Brain microvascular endothelial cell (primary cell): ENCODE results near the gene PLCB1.

ENCODE experiments used
- DNase-seq: peaks from one replicate; pipeline ENCODE4 v3.0.0-alpha.2; 2020
- H3K27ac ChIP-seq: fragments of 250-450 bp; sonication (Bioruptor Pico); 2 replicates; pipeline ENCODE4 v1.5.1; 2020; ENCODE audit warnings: mild to moderate bottlenecking, moderate library complexity
- H3K27me3 ChIP-seq: fragments of 250-450 bp; sonication (Bioruptor Pico); replicated peaks from 2 replicates; pipeline ENCODE4 v1.5.1; 2020; ENCODE audit warnings: mild to moderate bottlenecking
- H3K36me3 ChIP-seq: fragments of 250-450 bp; sonication (Bioruptor Pico); replicated peaks from 2 replicates; pipeline ENCODE4 v1.5.1; 2020; ENCODE audit warnings: mild to moderate bottlenecking
- H3K4me3 ChIP-seq: 2 replicates; pipeline ENCODE4 v1.5.1; 2011; ENCODE audit warnings: low read depth, mild to moderate bottlenecking, control low read depth, low read length, moderate library complexity
- in situ Hi-C: cut with HindIII; loops from 2 replicates; pipeline ENCODE4 v1.10.0; 2017; ENCODE audit warnings: low sequenced_read_pairs, low pct_ligation_motif_present
- TF ChIP-seq, protein P1 (sequence below): IDR thresholded peaks from 2 replicates; pipeline ENCODE4 v1.5.1; 2011; ENCODE audit warnings: low read depth, mild to moderate bottlenecking, moderate library complexity, low read length, control low read depth, inconsistent platforms; ENCODE audit errors: missing control alignments

Gene PLCB1

DNA sequence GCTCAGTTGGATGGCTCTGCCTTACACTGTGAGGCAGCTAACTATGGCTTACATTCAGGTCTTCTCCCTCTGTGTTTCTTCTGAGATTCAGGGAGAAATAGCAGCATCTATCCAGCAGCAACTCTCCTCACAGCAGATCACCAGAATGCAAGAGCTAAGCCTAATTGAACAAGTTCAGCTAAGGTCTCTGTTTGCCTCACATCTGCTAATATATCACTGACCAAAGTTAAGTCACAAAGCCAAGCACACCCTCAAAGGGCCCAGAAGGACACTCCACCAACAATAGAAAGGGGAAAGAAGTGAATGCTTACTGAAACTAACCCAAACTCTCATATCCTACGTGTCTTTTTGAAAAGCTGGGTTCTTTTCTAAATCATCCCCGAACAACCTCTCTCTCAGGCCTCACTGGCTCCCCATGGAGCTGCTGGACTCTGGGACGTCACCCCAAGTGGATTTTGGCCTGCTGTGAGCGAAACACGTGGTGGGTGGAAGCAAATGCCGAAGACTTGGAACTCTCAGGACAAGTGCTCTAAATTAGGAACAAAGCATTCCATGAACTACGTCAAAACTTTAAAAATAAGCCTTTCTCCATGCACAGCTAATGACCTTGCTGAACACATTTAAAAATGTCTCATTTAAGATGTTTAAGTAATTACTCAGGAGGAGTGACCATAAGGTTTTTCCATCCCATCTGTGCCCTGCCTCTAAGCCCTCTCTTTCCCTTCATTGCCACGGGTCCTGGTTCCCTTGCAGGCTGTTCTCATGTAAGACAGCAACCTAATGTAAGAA is 769.4 kb downstream of the PLCB1 start:
- Histone ChIP-seq H3K36me3 (no peaks in the 10 kb centered on the region), H3K27ac (no peak overlapping the region), H3K27me3 (no peaks in the 10 kb centered on the region), H3K4me3 (no peak overlapping the region)
- in situ Hi-C loops = no loop called here
- TF ChIP-seq, protein P1, sequence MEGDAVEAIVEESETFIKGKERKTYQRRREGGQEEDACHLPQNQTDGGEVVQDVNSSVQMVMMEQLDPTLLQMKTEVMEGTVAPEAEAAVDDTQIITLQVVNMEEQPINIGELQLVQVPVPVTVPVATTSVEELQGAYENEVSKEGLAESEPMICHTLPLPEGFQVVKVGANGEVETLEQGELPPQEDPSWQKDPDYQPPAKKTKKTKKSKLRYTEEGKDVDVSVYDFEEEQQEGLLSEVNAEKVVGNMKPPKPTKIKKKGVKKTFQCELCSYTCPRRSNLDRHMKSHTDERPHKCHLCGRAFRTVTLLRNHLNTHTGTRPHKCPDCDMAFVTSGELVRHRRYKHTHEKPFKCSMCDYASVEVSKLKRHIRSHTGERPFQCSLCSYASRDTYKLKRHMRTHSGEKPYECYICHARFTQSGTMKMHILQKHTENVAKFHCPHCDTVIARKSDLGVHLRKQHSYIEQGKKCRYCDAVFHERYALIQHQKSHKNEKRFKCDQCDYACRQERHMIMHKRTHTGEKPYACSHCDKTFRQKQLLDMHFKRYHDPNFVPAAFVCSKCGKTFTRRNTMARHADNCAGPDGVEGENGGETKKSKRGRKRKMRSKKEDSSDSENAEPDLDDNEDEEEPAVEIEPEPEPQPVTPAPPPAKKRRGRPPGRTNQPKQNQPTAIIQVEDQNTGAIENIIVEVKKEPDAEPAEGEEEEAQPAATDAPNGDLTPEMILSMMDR = no peak
- no peak for DNase-seq

DNA sequence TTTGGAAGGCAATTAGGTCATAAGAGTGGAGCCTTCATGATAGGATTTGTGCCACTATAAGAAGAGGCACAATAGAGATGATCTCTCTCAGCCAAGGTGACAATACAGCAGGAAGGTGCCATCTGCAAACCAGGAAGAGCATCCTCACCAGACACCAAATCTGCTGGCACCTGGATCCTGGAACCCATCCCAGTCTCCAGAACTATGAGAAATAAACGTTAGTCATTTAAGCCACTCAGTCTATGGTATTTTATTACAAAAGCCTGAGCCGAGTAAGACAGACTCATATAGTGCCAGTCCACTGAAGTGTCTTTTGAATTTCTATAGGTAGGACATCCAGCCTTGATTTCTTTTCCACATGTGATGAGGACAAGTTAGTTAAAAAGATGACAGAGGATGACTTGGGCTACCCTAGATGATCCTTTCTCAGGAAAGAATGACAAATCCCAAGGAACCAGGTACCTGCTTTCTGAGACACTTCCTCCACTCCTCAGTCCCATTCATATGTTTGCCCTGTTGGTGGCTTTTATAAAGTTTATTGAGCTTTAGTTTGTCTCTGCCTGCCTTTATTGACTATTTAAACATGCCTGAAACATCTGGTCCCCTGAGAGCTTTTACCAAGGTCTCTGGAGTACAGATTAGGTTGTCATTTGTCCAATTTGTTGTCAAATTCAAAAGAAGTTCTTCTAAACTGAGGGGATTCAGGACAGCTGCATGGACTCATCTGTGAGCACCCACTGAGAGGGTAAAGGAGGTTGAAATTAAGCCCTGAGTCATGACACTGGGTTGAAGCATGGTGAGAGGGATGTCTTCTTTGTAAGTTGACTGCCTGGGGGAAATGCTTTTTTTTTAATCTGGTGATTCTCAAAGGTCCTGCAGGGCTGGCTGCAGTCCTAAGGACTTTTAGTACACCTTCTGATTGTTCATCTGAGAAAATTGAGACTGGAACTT is 771.9 kb downstream of the PLCB1 start:
- DNase-seq = no peak
- H3K27ac ChIP-seq = no peak overlapping the region
- no peaks in the 10 kb centered on the region for H3K27me3 ChIP-seq
- TF ChIP-seq, protein P1 = no peak
- H3K4me3 ChIP-seq = no peak overlapping the region
- H3K36me3 ChIP-seq = no peaks in the 10 kb centered on the region
- in situ Hi-C loops = no loop called here

DNA sequence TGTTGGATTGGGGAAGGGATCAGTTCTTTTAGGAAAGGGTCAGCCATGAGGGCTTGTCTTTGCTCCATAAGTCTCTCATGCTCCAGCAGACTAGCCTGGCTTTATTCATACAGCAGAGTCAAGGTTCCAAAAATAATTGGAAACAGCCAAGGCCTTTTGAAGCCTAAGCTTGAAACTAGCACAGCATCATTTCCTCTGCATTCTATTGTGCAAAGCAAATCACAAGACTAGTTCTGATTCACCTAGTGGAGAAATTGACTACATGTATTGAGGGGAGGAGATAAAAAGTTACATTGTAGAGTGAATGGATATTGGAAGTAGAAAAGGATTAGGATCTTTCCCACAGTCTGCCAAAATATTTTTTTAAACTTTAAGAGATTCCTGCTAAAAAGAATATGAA is 777.5 kb downstream of the PLCB1 start:
- TF ChIP-seq, protein P1 = no peak
- no peak for DNase-seq
- H3K27ac ChIP-seq = no peak overlapping the region
- H3K27me3 ChIP-seq = no peaks in the 10 kb centered on the region
- H3K36me3 ChIP-seq = no peaks in the 10 kb centered on the region
- in situ Hi-C loops = no loop called here
- no peak overlapping the region for H3K4me3 ChIP-seq

DNA sequence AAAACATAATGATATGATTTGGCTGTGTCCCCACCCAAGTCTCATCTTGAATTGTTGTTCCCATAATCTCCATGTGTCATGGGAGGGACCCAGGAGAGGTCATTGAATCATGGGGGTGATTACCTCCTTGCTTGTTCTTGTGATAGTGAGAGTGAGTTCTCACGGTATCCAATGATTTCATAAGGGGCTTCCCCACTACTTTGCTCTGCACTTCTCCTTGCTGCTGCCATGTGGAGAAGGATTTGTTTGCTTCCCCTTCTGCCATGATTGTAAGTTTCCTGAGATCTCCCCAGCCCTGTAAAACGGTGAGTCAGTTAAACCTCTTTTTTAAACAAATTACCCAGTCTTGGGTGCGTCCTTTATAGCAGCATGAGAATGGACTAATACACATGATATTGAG is 780.0 kb downstream of the PLCB1 start:
- no peaks in the 10 kb centered on the region for H3K27me3 ChIP-seq
- in situ Hi-C loops = no loop called here
- H3K4me3 ChIP-seq = no peak overlapping the region
- TF ChIP-seq, protein P1 = no peak
- no peaks in the 10 kb centered on the region for H3K36me3 ChIP-seq
- H3K27ac ChIP-seq = no peak overlapping the region
- DNase-seq = no peak

DNA sequence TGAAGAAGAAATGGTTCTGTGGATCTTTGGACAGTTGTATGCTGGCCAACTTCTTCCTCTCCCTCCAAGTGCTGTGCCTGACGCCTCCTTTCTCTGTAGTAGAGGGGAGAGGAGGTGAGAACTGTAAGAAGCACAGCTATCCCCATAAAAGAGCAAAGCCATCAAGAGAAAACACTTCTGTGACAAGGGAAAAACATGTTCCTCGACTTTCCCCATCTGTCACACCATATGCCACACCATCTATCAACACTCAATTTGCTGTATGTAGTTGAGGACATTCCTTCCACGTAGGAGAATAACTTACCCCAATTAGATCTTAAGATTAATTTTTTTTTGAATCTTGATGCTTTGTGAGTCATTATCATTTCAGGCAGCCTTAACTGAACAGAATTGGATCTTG is 780.7 kb downstream of the PLCB1 start:
- TF ChIP-seq, protein P1 = no peak
- DNase-seq = no peak
- in situ Hi-C loops = no loop called here
- Histone ChIP-seq H3K27ac (no peak overlapping the region), H3K4me3 (no peak overlapping the region), H3K27me3 (no peaks in the 10 kb centered on the region), H3K36me3 (no peaks in the 10 kb centered on the region)
